Activated CD8-positive, alpha-beta T cell treated with anti-CD3 and anti-CD28 coated beads for 36 hours (primary cell): ENCODE data around the gene SLC22A24. TPM values are rescaled to one million over a fixed set of nuclear protein-coding genes. Genes with fewer than 3 reads are reported as not detected.

ENCODE experiments used
- ATAC-seq: fragments of 200-7000 bp; cut with Tn5 transposase; one replicate; pipeline ENCODE4 v1.10.0; 2021; ENCODE audit warnings: mild to moderate bottlenecking, moderate library complexity
- CTCF ChIA-PET: fragments of 350-600 bp; sonication (Branson Sonifier 250); formaldehyde crosslinking; loops from one replicate; lab custom pipeline; 2021; ENCODE audit warnings: antibody characterized with exemption; lab: Charles Lee
- POLR2A ChIA-PET: fragments of 350-600 bp; sonication (Branson Sonifier 250); formaldehyde crosslinking; loops from one replicate; lab custom pipeline; 2021; ENCODE audit warnings: antibody characterized with exemption; lab: Charles Lee
- DNase-seq: peaks from one replicate; pipeline ENCODE4 v3.0.0-alpha.2; 2020
- H3K27ac Mint-ChIP-seq: one replicate; pipeline ENCODE4 v1.8.0; 2021; ENCODE audit warnings: mild to moderate bottlenecking, mixed read lengths
- H3K27me3 Mint-ChIP-seq: one replicate; pipeline ENCODE4 v1.8.0; 2021; ENCODE audit warnings: mixed read lengths
- H3K36me3 Mint-ChIP-seq: one replicate; pipeline ENCODE4 v1.8.0; 2021; ENCODE audit warnings: low read depth, mixed read lengths
- H3K4me1 Mint-ChIP-seq: one replicate; pipeline ENCODE4 v1.8.0; 2021; ENCODE audit warnings: low read depth, mixed read lengths
- H3K4me3 Mint-ChIP-seq: one replicate; pipeline ENCODE4 v1.8.0; 2021; ENCODE audit warnings: mild to moderate bottlenecking, moderate library complexity, mixed read lengths
- H3K9me3 Mint-ChIP-seq: one replicate; pipeline ENCODE4 v1.8.0; 2021; ENCODE audit warnings: mixed read lengths
- CTCF ChIP-seq: fragments of 200-600 bp; IDR thresholded peaks from one replicate; pipeline ENCODE4 v1.8.0; 2022; ENCODE audit warnings: antibody characterized with exemption, mild to moderate bottlenecking
- intact Hi-C: fragments of 100-400 bp; cut with micrococcal nuclease; formaldehyde crosslinking; loops from one replicate; pipeline ENCODE4 v1.10.0; 2022
- total RNA-seq, 2 experiments: library from RNA; stranded (reverse); gene quantifications; one replicate each; pipeline ENCODE4 v1.2.3, GENCODE V29; 2021

SLC22A24 gene
- total RNA-seq, 2 experiments from 2014 or later = not detected

GRCh38 chr11:63155794-63156193 is 11.8 kb upstream of the SLC22A24 start:
- TF ChIP-seq CTCF = no peak
- Mint-ChIP-seq H3K4me1 (no peaks in the 10 kb centered on the region), H3K9me3 (no peaks in the 10 kb centered on the region), H3K27ac (no peak overlapping the region), H3K27me3 (peaks cover 22% of the 10 kb centered on the region), H3K4me3 (no peak overlapping the region), H3K36me3 (no peaks in the 10 kb centered on the region)
- intact Hi-C loops = no loop called here
- DNase-seq = no peak
- ChIA-PET POLR2A (no interaction called here), CTCF (no interaction called here)
- no peak for ATAC-seq

- CTCF ChIA-PET = interaction anchor here (0.6 kb wide), 1 partner anchor 10 kb away, joined by 3 read pairs; no protein-coding TSS in a partner anchor
- no peak overlapping the region for H3K27ac Mint-ChIP-seq
These were observed 2.6 kb upstream of the SLC22A24 start for GRCh38 chr11:63146581-63146980.

GRCh38 chr11:63142459-63142858 is 1.6 kb downstream of the SLC22A24 start:
- no peak for TF ChIP-seq CTCF
- H3K4me1 Mint-ChIP-seq = no peaks in the 10 kb centered on the region
- H3K36me3 Mint-ChIP-seq = no peaks in the 10 kb centered on the region
- intact Hi-C loops = no loop called here
- H3K9me3 Mint-ChIP-seq = no peaks in the 10 kb centered on the region
- no peak for DNase-seq
- CTCF ChIA-PET = no interaction called here
- POLR2A ChIA-PET = no interaction called here
- H3K27me3 Mint-ChIP-seq = peaks cover 17% of the 10 kb centered on the region
- H3K27ac Mint-ChIP-seq = no peak overlapping the region
- ATAC-seq = no peak
- H3K4me3 Mint-ChIP-seq = no peak overlapping the region

More at GRCh38 chr11:63146581-63146980, 2.6 kb upstream of the SLC22A24 start:
- POLR2A ChIA-PET = no interaction called here
- H3K4me3 Mint-ChIP-seq = no peak overlapping the region
- ATAC-seq (no peak), DNase-seq (no peak)
- H3K4me1 Mint-ChIP-seq = no peaks in the 10 kb centered on the region
- intact Hi-C loops = no loop called here
- no peaks in the 10 kb centered on the region for H3K9me3 Mint-ChIP-seq
- peaks cover 8% of the 10 kb centered on the region for H3K27me3 Mint-ChIP-seq
- TF ChIP-seq CTCF = no peak
- no peaks in the 10 kb centered on the region for H3K36me3 Mint-ChIP-seq

- CTCF ChIA-PET = interaction anchor here (1.1 kb wide), 1 partner anchor 227 kb away, joined by 3 read pairs; no protein-coding TSS in a partner anchor
- Mint-ChIP-seq H3K36me3 (no peaks in the 10 kb centered on the region), H3K27ac (no peak overlapping the region), H3K27me3 (peaks cover 49% of the 10 kb centered on the region), H3K9me3 (no peaks in the 10 kb centered on the region), H3K4me1 (no peaks in the 10 kb centered on the region), H3K4me3 (no peak overlapping the region)
- POLR2A ChIA-PET = interaction anchor here (1.2 kb wide), 1 partner anchor 11 kb away, joined by 3 read pairs; no protein-coding TSS in a partner anchor
- intact Hi-C loops = no loop called here
- ATAC-seq (no peak), DNase-seq (no peak)
- TF ChIP-seq CTCF = no peak
These were observed 10.8 kb downstream of the SLC22A24 start for GRCh38 chr11:63132985-63133775.

- intact Hi-C loops = no loop called here
- Mint-ChIP-seq H3K4me1 (no peaks in the 10 kb centered on the region), H3K9me3 (peaks cover 24% of the 10 kb centered on the region), H3K27ac (no peak overlapping the region), H3K36me3 (no peaks in the 10 kb centered on the region), H3K4me3 (no peak overlapping the region), H3K27me3 (peaks cover 12% of the 10 kb centered on the region)
- ChIA-PET CTCF (no interaction called here), POLR2A (no interaction called here)
- DNase-seq (no peak), ATAC-seq (no peak)
- no peak for TF ChIP-seq CTCF
These were observed 44.5 kb downstream of the SLC22A24 start for GRCh38 chr11:63099555-63099954.
